SK-N-SH (cell line): ENCODE data around the gene ZCCHC10.

Experiments used
- CTCF ChIP-seq: fragments of 200-600 bp; sonication (generic); IDR thresholded peaks from 2 replicates; pipeline ENCODE4 v1.6.1; 2017; ENCODE audit warnings: antibody characterized with exemption, mild to moderate bottlenecking, moderate library complexity
- FOXM1 ChIP-seq: IDR thresholded peaks from 2 replicates; pipeline ENCODE4 v1.4.0; 2012; ENCODE audit warnings: low read depth, mild to moderate bottlenecking
- IRF3 ChIP-seq: fragments of 150-350 bp; IDR thresholded peaks from 2 replicates; pipeline ENCODE4 v1.6.1; 2016; ENCODE audit warnings: mild to moderate bottlenecking, low read depth, low read length
- MXI1 ChIP-seq: IDR thresholded peaks from 2 replicates; pipeline ENCODE4 v1.6.1; 2012; ENCODE audit warnings: mild to moderate bottlenecking, low read depth, low read length, improper control_type of control experiment
- PBX3 ChIP-seq: IDR thresholded peaks from 2 replicates; pipeline ENCODE4; 2012
- POLR2AphosphoS5 ChIP-seq: IDR thresholded peaks from 2 replicates; pipeline ENCODE4 v1.6.1; 2012; ENCODE audit warnings: low read depth, low read length
- RAD21 ChIP-seq: IDR thresholded peaks from 2 replicates; pipeline ENCODE4 v1.6.1; 2012; ENCODE audit warnings: mild to moderate bottlenecking, low read length
- RFX5 ChIP-seq: IDR thresholded peaks from 2 replicates; pipeline ENCODE4 v1.6.1; 2012; ENCODE audit warnings: mild to moderate bottlenecking, improper control_type of control experiment, low read length
- TF ChIP-seq, protein P1 (sequence below): IDR thresholded peaks from 2 replicates; pipeline ENCODE4 v1.4.0; 2012; ENCODE audit warnings: low read depth

DNA sequence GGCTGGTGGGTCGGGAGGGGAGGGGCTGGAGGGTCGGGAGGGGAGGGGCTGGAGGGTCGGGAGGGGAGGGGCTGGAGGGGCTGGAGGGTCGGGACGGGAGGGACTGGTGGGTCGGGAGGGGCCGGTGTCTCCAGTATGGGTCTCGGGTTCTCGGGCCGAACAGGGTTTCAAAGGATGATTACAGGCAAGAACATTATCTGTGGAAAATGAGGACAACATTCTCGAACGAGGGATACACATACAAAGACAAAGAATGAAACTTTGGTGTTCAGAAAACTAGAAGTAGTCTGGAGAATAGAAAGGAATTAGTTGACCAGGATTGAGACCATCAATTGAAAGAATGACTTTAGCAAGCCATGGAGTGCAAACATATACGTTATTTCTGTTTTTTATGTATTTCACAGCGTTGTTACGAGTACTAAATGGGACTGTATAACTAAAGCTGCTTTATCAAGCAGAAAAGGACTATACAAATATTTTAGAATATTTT is 360 bp upstream of the ZCCHC10 start:
- no peak for TF ChIP-seq IRF3
- 0 out of 2 replicates have a peak, but pooled peaks have one; percentile 5 for TF ChIP-seq POLR2AphosphoS5
- TF ChIP-seq CTCF = no peak
- no peak for TF ChIP-seq RAD21
- TF ChIP-seq MXI1 = no peak
- TF ChIP-seq, protein P1, sequence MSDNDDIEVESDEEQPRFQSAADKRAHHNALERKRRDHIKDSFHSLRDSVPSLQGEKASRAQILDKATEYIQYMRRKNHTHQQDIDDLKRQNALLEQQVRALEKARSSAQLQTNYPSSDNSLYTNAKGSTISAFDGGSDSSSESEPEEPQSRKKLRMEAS = no peak
- TF ChIP-seq FOXM1 = no peak
- TF ChIP-seq PBX3 = no peak
- no peak for TF ChIP-seq RFX5
